Measurements from ENCODE around the gene ETNPPL.
"Not testable (repeated sequence)": the region's sequence is repeated elsewhere in the genome, so short reads cannot be mapped to it uniquely, and the experiment has no call there.

ETNPPL gene

DNA sequence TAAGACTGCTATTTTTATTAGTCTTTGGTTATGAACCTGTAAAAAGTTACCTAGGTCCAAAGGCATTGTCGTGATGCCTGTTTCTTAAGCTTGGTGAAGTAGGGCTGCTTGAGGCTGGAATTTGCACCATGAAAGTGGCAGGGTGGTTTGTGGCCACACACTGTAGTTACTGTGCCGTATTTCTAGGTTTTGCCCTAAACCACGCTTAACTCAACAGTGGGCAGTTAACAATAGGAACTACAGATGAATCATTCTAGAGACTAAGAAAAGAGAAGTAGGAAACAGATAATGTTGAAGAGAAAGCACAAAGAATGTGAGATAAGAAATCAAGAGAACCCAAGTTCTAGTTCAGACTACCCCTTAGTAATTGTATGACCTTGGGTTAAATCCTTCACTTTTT, 11.5 kb downstream of the ETNPPL start:
- no peak for DNase-seq

DNA sequence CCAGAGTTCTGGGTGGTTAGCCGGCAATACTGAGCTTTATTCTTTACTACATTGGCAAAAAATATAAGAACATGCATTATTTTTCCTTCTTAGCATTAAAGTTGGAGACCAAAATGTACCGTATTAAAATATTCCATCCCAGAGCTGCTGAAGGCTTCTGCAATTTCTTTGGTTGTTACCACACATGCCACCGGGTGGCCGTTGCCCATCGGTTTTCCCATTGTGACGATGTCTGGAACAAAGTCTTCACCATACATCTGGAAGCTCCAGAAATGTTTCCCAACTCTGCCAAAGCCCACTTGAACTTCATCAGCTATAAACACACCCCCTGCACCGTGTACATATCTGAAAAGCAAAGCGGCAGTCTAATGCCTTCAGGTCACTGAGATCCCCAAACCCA, 13.7 kb downstream of the ETNPPL start:
- no peak for DNase-seq

DNA sequence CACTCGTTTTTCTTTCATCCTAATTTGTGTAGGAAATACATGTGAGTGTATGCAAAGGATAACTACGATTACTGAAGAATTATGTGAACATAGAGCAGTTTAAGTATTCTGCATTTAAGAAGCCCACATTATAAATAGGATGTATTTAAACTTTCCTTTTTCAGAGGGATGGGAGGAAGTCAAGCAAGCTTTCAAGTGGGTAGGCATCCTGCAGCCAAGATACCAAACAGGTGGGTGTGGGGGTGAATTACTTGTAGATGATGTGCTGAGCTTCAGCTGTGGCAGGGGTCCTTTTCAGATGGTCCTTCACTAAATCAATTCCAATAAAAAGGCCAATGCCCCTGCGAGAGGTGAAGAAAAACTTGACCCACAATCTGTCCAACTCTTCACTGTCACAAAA, 16.3 kb downstream of the ETNPPL start:
- DNase-seq: no peak

DNA sequence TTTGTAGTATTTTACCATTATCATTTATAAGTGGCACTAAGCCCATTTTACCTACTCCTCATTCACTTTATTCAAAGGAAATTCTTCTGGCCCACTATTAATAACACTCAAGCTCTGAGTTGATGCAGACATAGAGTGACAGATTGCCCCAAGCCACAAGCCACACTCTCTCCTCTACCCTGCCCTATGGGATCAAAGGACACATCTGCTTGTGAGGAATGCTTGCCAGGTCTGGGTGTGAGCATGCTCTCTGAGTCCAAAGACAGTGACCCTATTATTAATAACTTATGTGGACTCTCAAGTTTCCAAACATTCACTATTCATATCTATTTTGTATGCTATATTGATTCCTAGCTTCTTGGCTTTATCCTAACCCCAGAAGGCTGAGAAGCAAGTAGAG, 18.5 kb downstream of the ETNPPL start:
- no peak for DNase-seq

DNA sequence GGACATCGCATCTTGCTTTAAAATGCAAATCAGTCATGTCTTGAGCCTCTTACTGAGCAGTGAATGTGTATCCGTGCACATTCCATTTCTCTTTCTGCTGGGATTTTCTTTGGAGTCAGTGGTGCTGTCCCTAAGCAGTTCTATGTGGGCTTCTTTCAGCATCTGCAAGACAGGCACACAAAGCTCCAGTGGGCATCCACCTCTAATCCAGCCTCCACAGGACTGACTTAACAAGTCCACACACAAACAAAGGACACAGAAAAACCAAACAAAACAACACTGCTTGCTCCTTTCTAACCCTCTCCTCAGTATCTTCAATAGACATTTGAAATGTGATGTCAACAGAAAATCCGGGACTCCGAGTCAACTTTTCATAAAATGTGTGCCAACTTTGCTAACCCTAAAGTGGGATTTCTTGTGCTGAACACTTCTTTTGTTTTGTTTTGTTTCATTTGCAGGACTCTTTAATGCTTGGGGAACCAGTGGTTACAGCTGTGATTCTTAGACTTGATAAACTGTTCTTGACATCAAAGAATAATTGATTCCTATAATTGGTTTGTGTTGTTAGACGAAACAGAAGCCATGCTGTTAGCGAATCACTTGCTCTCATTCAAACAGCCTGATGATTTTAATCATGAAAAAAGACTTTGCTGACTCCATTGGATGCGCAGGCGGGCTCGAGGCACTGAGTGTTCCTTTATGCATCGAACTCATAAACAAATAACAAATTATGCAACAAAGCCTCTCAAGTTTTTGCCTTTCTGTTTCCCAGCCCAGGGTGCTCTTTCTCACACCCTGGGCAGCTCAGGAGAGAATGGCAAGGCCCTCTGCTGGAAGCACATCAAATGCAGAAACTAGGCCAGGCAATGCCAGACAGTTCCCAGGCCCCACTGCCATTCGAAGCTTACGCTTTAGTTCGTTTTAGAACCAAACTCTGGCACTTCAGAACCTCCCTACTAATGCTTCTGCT, 20.1 kb downstream of the ETNPPL start:
- no peak for DNase-seq

DNA sequence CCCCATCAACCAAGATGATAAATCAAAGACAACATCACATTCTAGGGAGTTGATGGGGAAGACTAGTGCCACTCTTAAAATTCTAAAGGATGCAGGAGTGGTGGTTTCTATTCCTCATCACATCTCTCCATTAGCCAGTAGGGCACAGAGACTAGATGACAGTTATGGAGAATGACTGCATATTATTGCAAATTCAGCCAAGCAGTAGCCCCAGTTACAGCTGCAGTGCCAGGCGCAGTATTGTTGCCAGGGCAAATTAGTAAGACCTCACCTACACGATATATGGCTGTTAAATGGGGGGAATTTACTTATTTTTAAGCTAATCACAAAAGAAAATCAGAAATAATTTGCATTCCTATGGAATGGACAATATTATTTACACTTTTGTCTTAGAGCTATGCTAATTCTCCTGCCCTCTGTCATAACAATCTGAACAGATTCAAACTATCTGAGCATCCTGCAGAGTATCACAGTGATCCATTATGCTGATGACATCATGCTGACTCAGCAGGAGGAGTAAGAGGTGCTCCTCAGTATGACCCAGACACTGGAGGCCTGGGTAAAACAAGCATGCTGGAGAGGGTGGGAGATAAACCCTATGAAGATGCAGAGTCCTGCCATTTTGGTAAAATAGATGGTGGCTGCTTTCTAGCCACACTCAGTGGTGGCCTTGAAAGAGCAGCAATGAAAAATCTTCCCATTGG, 24.7 kb downstream of the ETNPPL start:
- DNase-seq: no peak

DNA sequence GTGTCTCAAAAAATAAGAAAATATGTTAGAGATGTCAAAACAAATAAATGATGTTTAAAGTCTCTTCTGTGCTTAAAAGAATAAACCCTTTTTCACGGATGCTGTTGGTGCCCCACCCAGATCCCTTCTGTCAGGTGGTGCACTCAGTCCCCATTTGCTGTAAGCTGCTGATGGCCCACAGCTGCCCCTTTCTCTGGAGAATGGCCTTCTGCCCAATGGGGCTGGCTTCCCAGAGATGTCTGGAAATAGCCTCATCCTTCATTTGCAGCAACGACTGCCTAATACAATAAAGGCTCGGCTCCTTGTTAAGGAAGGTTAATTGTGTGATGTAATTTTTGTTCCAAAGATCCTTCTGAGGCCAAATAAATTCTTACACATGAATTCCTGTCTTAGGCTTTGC, 31.8 kb downstream of the ETNPPL start:
- DNase-seq: no peak

DNA sequence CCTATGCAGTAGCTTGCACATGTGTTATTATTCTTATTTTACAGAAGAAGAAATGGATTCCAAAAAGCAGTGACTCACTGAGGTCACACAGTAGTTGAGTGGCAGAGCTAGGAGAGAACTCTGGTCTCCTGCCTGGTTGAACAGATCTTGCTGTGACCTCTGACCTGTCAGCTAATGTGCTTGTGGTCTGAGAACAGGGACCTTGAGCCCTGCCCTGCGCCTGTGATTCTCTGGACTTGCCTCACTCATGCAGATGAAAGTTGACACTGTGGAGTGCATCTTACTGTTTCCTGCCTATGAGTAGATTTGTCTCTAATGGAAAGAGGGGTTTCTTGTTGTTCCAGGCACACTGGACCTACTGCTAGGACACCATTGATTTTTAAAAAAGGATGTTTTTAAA, 32.3 kb downstream of the ETNPPL start:
- DNase-seq: no peak

DNA sequence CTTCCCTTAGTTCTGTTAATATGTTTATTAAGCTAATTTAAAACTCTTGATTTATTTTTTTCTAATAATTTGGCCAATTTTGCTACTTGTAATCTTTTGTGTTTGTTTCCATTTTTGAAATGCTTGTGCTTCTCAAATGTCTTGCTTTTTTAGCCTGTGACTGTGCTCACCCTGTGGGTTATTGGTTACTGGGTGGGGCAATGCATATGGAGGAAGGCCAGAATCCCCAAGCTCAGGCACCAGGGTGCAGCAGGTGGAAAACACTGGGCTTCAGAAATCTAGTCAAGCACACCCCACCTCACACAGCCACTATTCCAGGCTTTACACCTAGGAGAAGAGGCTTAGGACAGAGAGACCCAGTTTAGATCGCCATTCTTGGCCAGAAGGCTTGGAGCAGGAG, 33.1 kb downstream of the ETNPPL start:
- DNase-seq: no peak

DNA sequence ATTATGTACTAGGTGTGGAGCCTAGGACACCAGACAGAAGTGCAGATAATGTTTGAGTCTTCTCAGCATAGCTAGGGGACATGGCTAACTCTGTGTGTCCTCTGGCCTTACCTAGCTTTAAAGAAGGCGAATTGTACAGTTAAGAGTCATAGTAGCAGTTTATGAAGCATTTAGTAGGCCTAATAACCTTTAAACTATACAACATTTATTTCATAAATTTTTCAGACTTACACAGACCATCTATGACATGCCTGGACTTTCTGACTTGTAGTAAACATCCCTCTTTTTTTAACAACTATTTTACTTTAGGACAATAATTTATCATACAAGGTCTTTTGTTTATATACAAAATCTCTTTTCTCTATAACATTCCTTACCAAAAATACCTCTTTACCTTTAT, 37.4 kb downstream of the ETNPPL start:
- DNase-seq: no peak

DNA sequence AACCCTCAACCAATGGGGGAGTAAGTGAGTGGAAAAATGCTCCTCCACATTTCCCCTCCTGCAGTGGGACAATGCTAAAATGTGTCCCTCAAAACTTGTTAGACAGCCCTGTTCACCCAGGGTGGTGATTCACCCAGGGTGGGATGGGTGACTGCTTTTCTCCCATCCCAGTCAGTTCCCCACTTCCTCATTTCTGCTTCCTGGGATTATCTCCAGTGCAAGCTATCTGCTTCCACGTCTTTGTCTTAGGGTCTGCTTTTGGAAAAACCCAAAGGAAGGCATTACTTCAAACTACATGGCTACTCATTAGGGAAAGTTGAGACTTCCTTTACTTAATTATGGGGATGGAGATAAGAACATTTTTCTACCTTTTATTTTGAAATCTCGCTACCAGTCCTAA, 45.5 kb downstream of the ETNPPL start:
- DNase-seq: no peak

DNA sequence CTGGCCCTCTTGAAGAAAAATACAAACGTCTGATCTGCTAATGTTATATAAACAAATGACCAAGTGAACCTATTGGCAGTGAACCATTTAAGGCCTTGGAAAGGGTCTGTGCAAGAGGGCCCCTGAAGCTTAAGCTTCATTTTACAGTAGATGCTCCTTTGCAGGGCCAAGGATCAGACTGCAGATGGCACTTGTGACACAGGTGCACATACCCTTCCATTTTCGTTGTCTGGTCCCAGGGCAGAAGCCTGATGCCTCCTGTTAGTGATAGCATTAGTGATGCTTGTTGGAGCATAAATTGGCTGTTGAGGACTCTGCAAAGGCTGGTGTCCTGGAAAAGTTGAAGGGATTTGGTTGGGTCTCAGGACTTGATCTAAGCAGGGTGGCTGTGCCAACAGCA, 46.5 kb downstream of the ETNPPL start:
- DNase-seq: no peak

DNA sequence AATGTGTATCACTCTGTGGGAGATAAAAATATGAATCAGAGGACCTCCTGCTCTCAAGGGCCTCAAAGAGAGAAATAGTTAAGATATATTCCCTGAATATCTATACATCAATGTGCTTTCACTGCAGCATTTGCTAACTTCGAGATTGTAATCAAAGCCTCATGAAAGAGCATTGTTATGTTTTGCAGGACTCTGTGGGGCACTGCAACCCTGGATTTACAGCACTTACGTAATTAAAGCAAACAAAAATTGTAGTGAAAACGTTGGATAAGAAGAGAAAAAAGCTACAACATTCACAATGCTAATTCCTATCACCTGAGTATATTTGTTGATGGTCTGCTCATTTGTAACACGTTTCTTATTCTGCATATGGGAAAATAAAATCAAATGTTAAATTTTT, 48.0 kb downstream of the ETNPPL start:
- no peak for DNase-seq

DNA sequence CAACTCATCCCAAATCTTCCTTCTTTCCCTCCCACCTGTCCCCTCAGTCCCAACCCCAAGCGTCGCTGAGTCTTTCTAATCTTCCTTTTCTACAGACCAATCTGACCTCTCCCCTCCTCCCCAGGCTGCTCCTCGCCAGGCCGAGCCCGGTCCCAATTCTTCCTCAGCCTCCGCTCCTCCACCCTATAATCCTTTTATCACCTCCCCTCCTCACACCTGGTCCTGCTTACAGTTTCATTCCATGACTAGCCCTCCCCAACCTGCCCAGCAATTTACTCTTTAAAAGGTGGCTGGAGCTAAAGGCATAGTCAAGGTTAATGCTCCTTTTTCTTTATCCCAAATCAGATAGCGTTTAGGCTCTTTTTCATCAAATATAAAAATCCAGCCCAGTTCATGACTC, 52.3 kb downstream of the ETNPPL start:
- not testable (repeated sequence) for DNase-seq

DNA sequence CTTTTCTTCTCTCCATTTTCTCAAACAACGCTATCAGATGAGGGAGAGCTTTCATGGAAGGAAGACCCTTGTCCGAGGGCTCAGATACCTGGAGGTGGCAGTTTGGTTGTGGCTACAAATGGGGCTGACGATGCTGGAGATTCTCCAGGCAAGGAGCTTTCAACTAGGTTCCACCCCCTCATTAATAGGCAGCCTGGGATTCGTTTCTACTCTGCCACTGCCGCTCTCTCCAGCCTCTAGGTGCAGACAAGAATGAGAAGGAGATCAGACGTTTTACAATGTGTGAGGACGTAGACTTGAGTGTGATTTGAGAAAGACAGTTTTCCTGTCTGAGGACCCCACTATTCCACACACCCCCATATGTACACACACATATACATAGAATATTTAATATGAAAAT, 53.1 kb downstream of the ETNPPL start:
- DNase-seq: no peak

DNA sequence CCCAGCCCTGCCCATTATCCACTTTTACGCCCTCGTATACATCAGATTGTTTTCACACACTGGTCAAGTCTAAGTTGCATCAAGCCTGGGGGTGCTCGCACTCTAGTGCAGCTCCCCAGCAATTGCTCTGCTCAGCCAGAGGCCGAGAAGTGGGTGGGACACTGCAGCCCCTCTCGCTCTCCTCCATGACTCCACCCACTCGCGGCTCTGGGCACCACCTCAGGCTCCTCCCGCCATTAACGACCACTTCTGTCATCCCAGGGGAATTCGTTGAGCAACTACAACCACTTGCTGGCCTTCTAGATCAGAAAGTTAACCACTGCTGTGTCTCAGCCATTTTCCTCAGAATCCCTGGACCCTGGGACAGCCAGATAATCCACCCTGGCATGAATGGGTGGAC, 53.6 kb downstream of the ETNPPL start:
- DNase-seq: no peak

DNA sequence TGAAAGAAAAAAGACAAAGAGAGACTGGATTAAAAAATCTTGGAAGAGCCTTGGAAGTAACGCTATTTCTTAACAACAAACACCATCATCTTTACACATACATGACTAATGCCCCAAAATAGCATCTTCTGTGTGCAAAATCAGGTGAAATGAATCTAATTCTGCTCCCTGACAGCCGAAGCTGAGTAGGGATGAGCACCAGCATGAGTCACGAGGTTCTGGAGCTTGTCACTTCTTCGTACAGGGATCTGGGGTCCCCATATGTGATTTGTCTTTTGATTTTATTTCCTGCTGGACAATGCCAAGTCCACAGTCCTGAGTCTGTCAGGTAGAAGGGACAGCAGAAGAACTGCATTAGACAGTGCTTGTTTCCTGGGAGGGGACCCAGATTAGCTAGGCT, 56.6 kb downstream of the ETNPPL start:
- DNase-seq: no peak

DNA sequence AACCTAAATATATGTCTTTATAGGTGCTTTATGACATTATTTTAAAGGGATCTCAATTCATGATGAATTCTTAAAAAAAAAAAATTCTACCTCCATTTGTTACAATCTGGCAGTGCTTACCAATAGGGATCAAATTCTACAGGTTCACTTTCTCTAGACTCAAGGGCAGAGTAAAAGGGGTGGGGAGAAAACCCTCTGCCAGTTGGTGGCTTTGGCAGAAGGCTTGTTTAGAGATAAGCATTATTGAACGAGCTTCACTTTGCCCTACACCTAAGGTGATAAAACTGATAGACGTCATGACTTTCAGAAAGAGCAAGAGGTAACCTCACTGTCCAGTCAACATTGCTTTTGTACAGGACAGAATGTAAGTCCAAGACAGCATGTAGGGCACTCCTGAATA, 58.9 kb downstream of the ETNPPL start:
- no peak for DNase-seq

DNA sequence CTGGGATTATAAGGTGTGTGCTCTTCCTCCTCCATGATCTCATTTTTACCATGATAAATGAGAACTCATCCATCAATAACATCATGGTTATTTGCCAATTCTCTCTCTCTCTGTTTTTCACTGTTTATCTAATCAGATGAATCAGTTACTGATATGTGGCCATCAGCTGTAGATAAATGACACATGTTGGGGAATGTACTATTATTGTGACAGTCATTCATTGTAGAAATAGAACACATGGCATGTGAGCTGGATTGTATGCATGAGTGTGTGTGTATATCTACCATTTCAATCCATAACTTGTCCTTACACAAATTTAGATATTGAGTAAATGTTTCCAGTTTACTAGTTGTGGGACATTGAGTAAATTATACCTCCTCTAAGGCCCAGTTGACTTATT, 59.5 kb downstream of the ETNPPL start:
- DNase-seq: no peak

DNA sequence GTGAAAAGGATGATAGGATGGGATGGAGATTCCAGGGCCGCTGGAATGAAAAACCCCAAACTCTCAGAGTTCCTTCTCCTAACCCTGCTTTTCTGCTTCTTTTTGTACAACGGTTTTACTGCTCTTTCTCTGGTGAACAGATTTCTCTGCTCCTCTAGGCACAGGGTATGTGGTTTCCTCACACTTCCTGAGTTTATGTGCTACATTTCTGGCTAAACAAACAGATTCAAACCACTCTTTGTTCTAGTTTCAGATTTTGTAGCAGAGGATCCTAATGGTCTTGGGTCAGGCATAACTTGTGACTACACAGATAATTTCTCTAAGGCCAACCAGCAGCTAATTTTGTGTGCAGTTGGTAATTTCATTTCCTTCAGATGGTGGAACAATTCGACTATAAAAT, 59.9 kb downstream of the ETNPPL start:
- DNase-seq: no peak

DNA sequence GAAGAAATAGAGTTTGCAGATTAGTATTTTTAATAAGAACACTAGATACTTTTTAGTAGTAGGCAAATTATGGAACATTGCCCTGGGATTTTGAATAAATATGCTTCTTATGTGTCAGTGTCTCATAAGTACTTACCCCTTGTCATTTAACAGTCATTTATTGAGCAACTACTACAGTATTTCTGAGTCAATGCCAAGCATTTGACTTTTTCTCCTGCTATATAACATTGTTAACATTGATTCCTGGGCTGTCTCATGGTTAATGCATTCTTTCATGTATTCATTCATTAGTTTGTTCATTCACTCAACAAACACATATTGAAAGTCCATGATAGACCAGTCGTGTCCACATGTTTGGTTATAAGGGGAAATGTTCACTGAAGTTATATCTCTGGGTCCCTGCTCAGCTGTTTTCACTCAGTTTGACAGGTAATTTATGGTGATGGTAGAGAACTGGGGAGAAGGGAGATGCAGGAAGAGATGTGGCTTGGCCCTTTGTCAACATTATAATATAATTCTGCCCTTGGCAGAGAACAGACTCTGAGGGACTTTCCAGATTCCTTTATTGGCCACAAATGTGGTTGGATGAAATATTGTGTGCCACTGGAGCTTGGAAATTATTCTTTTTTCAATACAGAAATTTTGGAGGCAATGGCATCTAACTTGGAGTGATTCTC, 62.6 kb downstream of the ETNPPL start:
- no peak for DNase-seq

DNA sequence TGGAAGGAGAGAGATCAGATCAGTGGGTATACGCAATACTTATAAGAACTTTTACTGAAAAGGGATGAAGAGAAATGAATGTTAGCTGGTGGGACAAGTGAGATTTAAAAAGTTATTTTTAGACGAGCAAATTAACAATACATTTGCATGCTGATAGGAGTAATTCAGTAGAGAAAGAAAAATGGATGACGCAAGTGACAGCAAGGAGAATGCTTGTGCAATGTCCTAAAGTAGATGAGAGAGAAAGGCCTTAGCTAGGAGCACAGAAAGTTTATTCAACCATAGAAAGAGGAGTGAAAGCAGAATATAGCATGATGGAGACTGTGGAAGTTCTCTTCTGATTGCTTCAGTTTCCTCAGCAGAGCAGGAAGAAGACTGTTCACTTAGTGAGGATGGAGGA, 66.7 kb downstream of the ETNPPL start:
- no peak for DNase-seq

DNA sequence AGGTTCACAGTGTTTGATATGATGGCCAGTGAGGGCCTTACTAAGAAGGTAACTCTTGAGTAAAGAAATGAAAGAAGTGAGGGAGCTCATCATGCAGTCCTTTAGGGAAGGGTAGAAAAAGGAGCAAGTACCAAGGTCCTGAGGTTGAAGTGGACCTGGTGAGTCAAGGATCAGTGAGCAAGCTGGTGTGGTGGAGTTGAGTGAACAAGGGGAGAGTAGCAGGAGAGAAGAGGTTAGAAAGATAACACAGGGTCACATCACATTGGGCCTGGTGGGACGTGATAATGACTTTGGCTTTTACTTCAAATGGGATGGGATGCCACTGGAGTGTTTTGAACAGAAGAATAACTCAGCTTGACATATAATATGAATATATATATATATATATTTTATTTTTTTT, 67.8 kb downstream of the ETNPPL start:
- DNase-seq: no peak

DNA sequence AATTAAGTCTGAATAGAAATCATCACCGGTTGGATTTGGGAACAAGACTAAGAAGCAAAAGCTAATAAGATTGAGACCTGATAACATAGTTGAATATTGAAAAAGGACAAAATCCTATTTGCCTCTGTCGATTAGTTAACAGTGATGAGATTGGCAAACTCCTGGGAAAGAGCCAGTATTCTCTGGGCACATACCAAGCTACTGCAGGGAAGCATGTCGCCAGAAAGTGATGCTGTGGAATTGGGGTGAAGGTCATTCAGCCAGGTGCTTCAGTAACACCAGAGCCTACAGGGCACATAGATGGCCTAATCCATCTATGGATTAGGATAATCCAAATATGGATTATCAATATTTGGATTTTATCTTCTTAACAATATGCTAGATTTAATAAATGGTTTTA, 68.4 kb downstream of the ETNPPL start:
- DNase-seq: no peak
